Mammary epithelial cell (primary cell): Measurements from ENCODE around the gene CHRM5.

Source experiments
- EZH2 ChIP-seq: IDR thresholded peaks from 2 replicates; pipeline ENCODE4 v1.6.1; 2012; ENCODE audit warnings: low read length, inconsistent platforms, borderline replicate concordance
- TF ChIP-seq, protein P1 (sequence below), 2 donors: IDR thresholded peaks in 1 of 2; conservative IDR thresholded peaks in 1 of 2; 2 replicates each; pipeline ENCODE4 v1.5.1; 2011 to 2012; ENCODE audit warnings: inconsistent platforms in 2 of 2, low read length in 2 of 2, mild to moderate bottlenecking in 2 of 2, control low read depth in 1 of 2, low read depth in 1 of 2; ENCODE audit not compliant: insufficient read depth in 1 of 2; ENCODE audit errors: extremely low read depth in 1 of 2

GRCh38 chr15:34023907-34024306 is 55.6 kb downstream of the CHRM5 start:
- TF ChIP-seq, protein P1, sequence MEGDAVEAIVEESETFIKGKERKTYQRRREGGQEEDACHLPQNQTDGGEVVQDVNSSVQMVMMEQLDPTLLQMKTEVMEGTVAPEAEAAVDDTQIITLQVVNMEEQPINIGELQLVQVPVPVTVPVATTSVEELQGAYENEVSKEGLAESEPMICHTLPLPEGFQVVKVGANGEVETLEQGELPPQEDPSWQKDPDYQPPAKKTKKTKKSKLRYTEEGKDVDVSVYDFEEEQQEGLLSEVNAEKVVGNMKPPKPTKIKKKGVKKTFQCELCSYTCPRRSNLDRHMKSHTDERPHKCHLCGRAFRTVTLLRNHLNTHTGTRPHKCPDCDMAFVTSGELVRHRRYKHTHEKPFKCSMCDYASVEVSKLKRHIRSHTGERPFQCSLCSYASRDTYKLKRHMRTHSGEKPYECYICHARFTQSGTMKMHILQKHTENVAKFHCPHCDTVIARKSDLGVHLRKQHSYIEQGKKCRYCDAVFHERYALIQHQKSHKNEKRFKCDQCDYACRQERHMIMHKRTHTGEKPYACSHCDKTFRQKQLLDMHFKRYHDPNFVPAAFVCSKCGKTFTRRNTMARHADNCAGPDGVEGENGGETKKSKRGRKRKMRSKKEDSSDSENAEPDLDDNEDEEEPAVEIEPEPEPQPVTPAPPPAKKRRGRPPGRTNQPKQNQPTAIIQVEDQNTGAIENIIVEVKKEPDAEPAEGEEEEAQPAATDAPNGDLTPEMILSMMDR (conservative IDR thresholded peaks at IDR 0.05 in 1 of 2, IDR thresholded peaks at IDR 0.05 in 1 of 2; ENCODE audit: extremely low read depth in 1 of 2, insufficient read depth in 1 of 2, low read depth in 1 of 2, low read length in 2 of 2) = no peak
- TF ChIP-seq EZH2 = no peak
